Hindlimb muscle (tissue), 1 donor: ENCODE results near the gene ADAMTS14. TPM values are rescaled to one million over a fixed set of nuclear protein-coding genes. Genes with fewer than 3 reads are reported as not detected.
"Not testable (repeated sequence)": the region's sequence is repeated elsewhere in the genome, so short reads cannot be mapped to it uniquely, and the experiment has no call there.

Source experiments
- DNase-seq: peaks from one replicate; pipeline ENCODE4 v3.0.0-alpha.2; 2013
- polyA plus RNA-seq: library from polyadenylated mRNA; unstranded; fragments of 120-200 nt; gene quantifications from one replicate; pipeline ENCODE4 v1.2.1, GENCODE V29; 2013; ENCODE audit not compliant: insufficient read length

ADAMTS14 gene
- polyA plus RNA-seq, 1 donor, result 24.6 TPM

GRCh38 chr10:70752571-70752970 is 80.3 kb downstream of the ADAMTS14 start:
- no peak for DNase-seq

GRCh38 chr10:70753026-70753663 is 80.8 kb downstream of the ADAMTS14 start:
- DNase-seq, result no peak

- no peak for DNase-seq
These were observed 81.7 kb downstream of the ADAMTS14 start for GRCh38 chr10:70753841-70754621.

GRCh38 chr10:70756700-70757360 is 84.5 kb downstream of the ADAMTS14 start:
- DNase-seq, result no peak

GRCh38 chr10:70757856-70758255 is 85.5 kb downstream of the ADAMTS14 start:
- DNase-seq, result no peak

GRCh38 chr10:70758757-70759514 is 86.6 kb downstream of the ADAMTS14 start:
- DNase-seq, result peak; percentile 79

GRCh38 chr10:70759781-70760180 is 87.5 kb downstream of the ADAMTS14 start:
- no peak for DNase-seq

GRCh38 chr10:70760271-70760787 is 88.0 kb downstream of the ADAMTS14 start:
- no peak for DNase-seq

- DNase-seq, result peak; percentile 33
These were observed 88.8 kb downstream of the ADAMTS14 start for GRCh38 chr10:70761031-70761601.

- no peak for DNase-seq
These were observed 89.5 kb downstream of the ADAMTS14 start for GRCh38 chr10:70761727-70762350.

- no peak for DNase-seq
These were observed 90.3 kb downstream of the ADAMTS14 start for GRCh38 chr10:70762441-70763175.

- no peak for DNase-seq
These were observed 91.3 kb downstream of the ADAMTS14 start for GRCh38 chr10:70763567-70763966.

GRCh38 chr10:70765794-70766594 is 93.7 kb downstream of the ADAMTS14 start:
- DNase-seq, result no peak

- DNase-seq, result not testable (repeated sequence)
These were observed 95.8 kb downstream of the ADAMTS14 start for GRCh38 chr10:70768026-70768685.

- no peak for DNase-seq
These were observed 96.8 kb downstream of the ADAMTS14 start for GRCh38 chr10:70769121-70769520.

- no peak for DNase-seq
These were observed 97.7 kb downstream of the ADAMTS14 start for GRCh38 chr10:70770001-70770400.

- DNase-seq, result not testable (repeated sequence)
These were observed 98.2 kb downstream of the ADAMTS14 start for GRCh38 chr10:70770516-70770915.

- DNase-seq, result no peak
These were observed 99.2 kb downstream of the ADAMTS14 start for GRCh38 chr10:70771311-70772194.
